Panc1 (cell line): ENCODE data around the gene CHMP1A. TPM values are rescaled to one million over a fixed set of nuclear protein-coding genes. Genes with fewer than 3 reads are reported as not detected.

ENCODE experiments used
- ATAC-seq: fragments of 200-7000 bp; cut with Tn5 transposase; 2 replicates; pipeline ENCODE4 v1.9.1; 2020; ENCODE audit warnings: mild to moderate bottlenecking, moderate library complexity
- BruUV-seq: library from RNA; stranded (reverse); fragments of 400-500 nt; replicated peaks from 2 replicates; lab custom pipeline; 2021; lab: Mats Ljungman, UMichigan
- CTCF ChIA-PET: fragments of 300-600 bp; sonication (Branson Sonifier 250); formaldehyde crosslinking; loops from one replicate; lab custom pipeline; 2022; ENCODE audit warnings: antibody characterized with exemption; lab: Charles Lee
- POLR2A ChIA-PET: fragments of 300-600 bp; sonication (Branson Sonifier 250); formaldehyde crosslinking; loops from one replicate; lab custom pipeline; 2022; ENCODE audit warnings: antibody characterized with exemption; lab: Charles Lee
- DNase-seq: peaks from one replicate; pipeline ENCODE4 v3.0.0-alpha.2; 2010; ENCODE audit warnings: low read depth, low spot score
- H3K27ac ChIP-seq: 2 replicates; pipeline ENCODE4 v1.5.1; 2011; ENCODE audit warnings: mild to moderate bottlenecking, low read length, inconsistent platforms
- H3K27me3 ChIP-seq: fragments of 200-500 bp; sonication (Bioruptor generic); 2 replicates; pipeline ENCODE4 v1.6.0; 2014; ENCODE audit warnings: low read length, inconsistent platforms; ENCODE audit not compliant: control insufficient read depth, insufficient read depth
- H3K36me3 ChIP-seq: fragments of 200-500 bp; sonication (Bioruptor generic); 2 replicates; pipeline ENCODE4 v1.5.1; 2014; ENCODE audit warnings: inconsistent platforms, mild to moderate bottlenecking, low read length, moderate library complexity; ENCODE audit not compliant: control insufficient read depth, insufficient read depth
- H3K4me1 ChIP-seq: 2 replicates; pipeline ENCODE4 v1.5.1; 2011; ENCODE audit warnings: inconsistent platforms, mild to moderate bottlenecking, low read length, moderate library complexity; ENCODE audit not compliant: control insufficient read depth, insufficient read depth
- H3K4me3 ChIP-seq, 2 experiments: 2 replicates each; pipeline ENCODE4 v1.5.1; 2011 to 2012; ENCODE audit warnings: low read depth in 2 of 2, low read length in 2 of 2, mild to moderate bottlenecking in 2 of 2, inconsistent platforms in 1 of 2, moderate library complexity in 1 of 2
- H3K9me3 ChIP-seq: fragments of 200-500 bp; sonication (Bioruptor generic); 2 replicates; pipeline ENCODE4 v1.5.1; 2014; ENCODE audit warnings: low read depth, mild to moderate bottlenecking, inconsistent platforms, low read length, moderate library complexity; ENCODE audit not compliant: control insufficient read depth, insufficient read depth
- CTCF ChIP-seq: fragments of 450-650 bp; IDR thresholded peaks from 2 replicates; pipeline ENCODE4 v1.5.1; 2017; ENCODE audit warnings: mild to moderate bottlenecking
- POLR2AphosphoS5 ChIP-seq: IDR thresholded peaks from 2 replicates; pipeline ENCODE4 v1.6.1; 2012; ENCODE audit warnings: mild to moderate bottlenecking, low read depth, low read length, moderate library complexity
- REST ChIP-seq, 2 experiments: IDR thresholded peaks; 2 replicates each; pipeline ENCODE4 v1.6.1; 2011 to 2012; ENCODE audit warnings: low read depth in 2 of 2, control low read depth in 1 of 2, low read length in 1 of 2, mild to moderate bottlenecking in 1 of 2, moderate library complexity in 1 of 2; ENCODE audit not compliant: insufficient read depth in 1 of 2
- SIN3A ChIP-seq: IDR thresholded peaks from 2 replicates; pipeline ENCODE4 v1.6.1; 2012; ENCODE audit warnings: low read depth, mild to moderate bottlenecking, low read length, moderate library complexity, borderline replicate concordance; ENCODE audit not compliant: insufficient read depth
- TCF7L2 ChIP-seq: IDR thresholded peaks from 2 replicates; pipeline ENCODE4 v1.6.1; 2011; ENCODE audit warnings: mild to moderate bottlenecking, low read depth, low read length, inconsistent platforms
- in situ Hi-C: cut with HindIII; loops from 2 replicates; pipeline ENCODE4 v1.10.0; 2016; ENCODE audit warnings: low sequenced_read_pairs, low pct_unique_long_range_greater_than_20kb
- intact Hi-C: fragments of 100-400 bp; cut with micrococcal nuclease; formaldehyde crosslinking; loops from one replicate; pipeline ENCODE4 v1.10.0; 2022; ENCODE audit not compliant: unreplicated experiment
- total RNA-seq: library from RNA; stranded (reverse); gene quantifications from one replicate; pipeline ENCODE4 v1.2.1, GENCODE V29; 2021; ENCODE audit not compliant: unreplicated experiment

CHMP1A gene
- total RNA-seq, 1 experiment from 2014 or later, result 98.0 TPM

GRCh38 chr16:89615596-89616090 is 41.9 kb downstream of the CHMP1A start:
- Histone ChIP-seq H3K27ac (no peak overlapping the region), H3K9me3 (no peaks in the 10 kb centered on the region), H3K36me3 (no peaks in the 10 kb centered on the region), H3K27me3 (no peaks in the 10 kb centered on the region), H3K4me3 (no peak overlapping the region), H3K4me1 (peaks cover 6% of the 10 kb centered on the region; the same call in 1 of the 2 replicates)
- ChIA-PET POLR2A (no interaction called here), CTCF (interaction anchor here (0.7 to 1.6 kb wide), 4 partner anchors 13 to 27 kb away, joined by 3 to 8 read pairs (median 4); no protein-coding TSS in a partner anchor)
- intact Hi-C loops, result no loop called here
- no peak for DNase-seq
- ATAC-seq, result peak; percentile 73; the same call in 1 of the 2 replicates
- TF ChIP-seq POLR2AphosphoS5, result no peak
- TF ChIP-seq SIN3A, result no peak
- peak; percentile 90 for TF ChIP-seq CTCF
- in situ Hi-C loops, result no loop called here
- BruUV-seq, result no TSS peak

GRCh38 chr16:89615176-89615575 is 42.3 kb downstream of the CHMP1A start:
- Histone ChIP-seq H3K36me3 (no peaks in the 10 kb centered on the region), H3K4me1 (peaks cover 4% of the 10 kb centered on the region; the same call in 1 of the 2 replicates), H3K27me3 (no peaks in the 10 kb centered on the region), H3K27ac (no peak overlapping the region), H3K9me3 (no peaks in the 10 kb centered on the region), H3K4me3 (no peak overlapping the region)
- ATAC-seq, result 0 out of 2 replicates have a peak, but pooled peaks have one; percentile 11
- TF ChIP-seq REST (IDR thresholded peaks at IDR 0.05; ENCODE audit: insufficient read depth in 1 of 2, low read depth in 2 of 2, low read length in 1 of 2) (no peak), CTCF (no peak), SIN3A (no peak), TCF7L2 (no peak), POLR2AphosphoS5 (no peak)
- ChIA-PET POLR2A (interaction anchor here (0.8 kb wide), 1 partner anchor 42 kb away, joined by 3 read pairs; no protein-coding TSS in a partner anchor), CTCF (interaction anchor here (0.6 to 1.6 kb wide), 3 partner anchors 12 to 25 kb away, joined by 4 to 8 read pairs (median 7); no protein-coding TSS in a partner anchor)
- in situ Hi-C loops (no loop called here), intact Hi-C loops (no loop called here)
- no TSS peak for BruUV-seq
- DNase-seq, result no peak
